Measurements from ENCODE around the gene COL24A1.

DNA sequence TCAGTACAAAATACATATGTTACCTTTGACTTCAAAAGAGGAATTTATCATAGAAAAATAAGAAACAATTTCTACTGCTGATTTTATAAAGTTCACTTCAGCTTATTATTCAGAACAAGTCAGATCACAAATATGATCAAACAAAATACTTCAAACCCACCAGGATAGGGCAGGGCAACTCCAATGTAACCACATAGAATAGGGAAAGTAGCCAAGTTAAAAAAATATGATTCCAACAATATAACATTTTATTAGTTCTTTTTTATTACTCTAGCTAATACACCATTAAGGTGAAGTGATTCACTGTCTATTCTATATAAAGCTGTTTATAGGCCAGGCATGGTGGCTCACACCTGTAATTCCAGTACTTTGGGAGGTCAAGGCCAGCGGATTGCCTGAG lies 393.8 kb downstream of the COL24A1 start:
- TF ChIP-seq, protein P1, sequence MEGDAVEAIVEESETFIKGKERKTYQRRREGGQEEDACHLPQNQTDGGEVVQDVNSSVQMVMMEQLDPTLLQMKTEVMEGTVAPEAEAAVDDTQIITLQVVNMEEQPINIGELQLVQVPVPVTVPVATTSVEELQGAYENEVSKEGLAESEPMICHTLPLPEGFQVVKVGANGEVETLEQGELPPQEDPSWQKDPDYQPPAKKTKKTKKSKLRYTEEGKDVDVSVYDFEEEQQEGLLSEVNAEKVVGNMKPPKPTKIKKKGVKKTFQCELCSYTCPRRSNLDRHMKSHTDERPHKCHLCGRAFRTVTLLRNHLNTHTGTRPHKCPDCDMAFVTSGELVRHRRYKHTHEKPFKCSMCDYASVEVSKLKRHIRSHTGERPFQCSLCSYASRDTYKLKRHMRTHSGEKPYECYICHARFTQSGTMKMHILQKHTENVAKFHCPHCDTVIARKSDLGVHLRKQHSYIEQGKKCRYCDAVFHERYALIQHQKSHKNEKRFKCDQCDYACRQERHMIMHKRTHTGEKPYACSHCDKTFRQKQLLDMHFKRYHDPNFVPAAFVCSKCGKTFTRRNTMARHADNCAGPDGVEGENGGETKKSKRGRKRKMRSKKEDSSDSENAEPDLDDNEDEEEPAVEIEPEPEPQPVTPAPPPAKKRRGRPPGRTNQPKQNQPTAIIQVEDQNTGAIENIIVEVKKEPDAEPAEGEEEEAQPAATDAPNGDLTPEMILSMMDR (IDR thresholded peaks at IDR 0.05; ENCODE audit: borderline replicate concordance, extremely low read depth, low read length, poor library complexity, severe bottlenecking) = no peak
- no peak for TF ChIP-seq EZH2 (IDR thresholded peaks at IDR 0.05; ENCODE audit: borderline replicate concordance, low read depth, low read length, severe bottlenecking)
